Thymus (tissue), 11 donors: ENCODE results near the gene DCAKD. TPM values are rescaled to one million over a fixed set of nuclear protein-coding genes. Genes with fewer than 3 reads are reported as not detected.

ENCODE experiments used
- DNase-seq, 9 donors: peaks; one replicate each; pipeline ENCODE4 v3.0.0-alpha.2; 2013; ENCODE audit warnings: low spot score in 9 of 9, low read depth in 6 of 9, missing footprints in 1 of 9
- H3K27ac ChIP-seq, 2 donors: one replicate each; pipeline ENCODE4 v1.5.1; 2013; ENCODE audit warnings: control low read depth in 1 of 2, low read depth in 1 of 2, low read length in 1 of 2, mild to moderate bottlenecking in 1 of 2, moderate library complexity in 1 of 2
- H3K27me3 ChIP-seq, 2 donors: one replicate each; pipeline ENCODE4 v1.5.1; 2013; ENCODE audit warnings: low read length in 1 of 2; ENCODE audit not compliant: control insufficient read depth in 2 of 2, insufficient read depth in 1 of 2
- H3K36me3 ChIP-seq, 2 donors: one replicate each; pipeline ENCODE4 v1.5.1; 2013; ENCODE audit warnings: low read length in 1 of 2, mild to moderate bottlenecking in 1 of 2, moderate library complexity in 1 of 2; ENCODE audit not compliant: control insufficient read depth in 2 of 2, insufficient read depth in 2 of 2
- H3K4me1 ChIP-seq, 2 donors: one replicate each; pipeline ENCODE4 v1.5.1; 2013; ENCODE audit warnings: low read length in 2 of 2; ENCODE audit not compliant: control insufficient read depth in 2 of 2, insufficient read depth in 2 of 2
- H3K4me3 ChIP-seq, 2 donors: one replicate each; pipeline ENCODE4 v1.5.1; 2013; ENCODE audit warnings: low read length in 2 of 2, control low read depth in 1 of 2, mild to moderate bottlenecking in 1 of 2
- H3K9me3 ChIP-seq, 2 donors: one replicate each; pipeline ENCODE4 v1.5.1; 2013; ENCODE audit warnings: low read length in 1 of 2, mild to moderate bottlenecking in 1 of 2; ENCODE audit not compliant: control insufficient read depth in 2 of 2, insufficient read depth in 1 of 2
- WGBS: extraction: QIAGEN DNeasy Blood & Tissue Kit; methylation state at CpG from one replicate; pipeline ENCODE4 v1.1.7; 2013; 5-methylcytosine and 5-hydroxymethylcytosine counted together
- polyA plus RNA-seq: library from polyadenylated mRNA; stranded (reverse); fragments of 200-250 nt; gene quantifications from one replicate; pipeline ENCODE4 v1.2.3, GENCODE V29; 2013
- total RNA-seq: library from RNA; stranded (reverse); fragments of 120-200 nt; gene quantifications from one replicate; pipeline ENCODE4 v1.2.4, GENCODE V29; 2013
- donor health status: healthy.

The DCAKD gene
- total and polyA plus RNA-seq, 2 donors: 24.7 to 26.7 TPM

DNA sequence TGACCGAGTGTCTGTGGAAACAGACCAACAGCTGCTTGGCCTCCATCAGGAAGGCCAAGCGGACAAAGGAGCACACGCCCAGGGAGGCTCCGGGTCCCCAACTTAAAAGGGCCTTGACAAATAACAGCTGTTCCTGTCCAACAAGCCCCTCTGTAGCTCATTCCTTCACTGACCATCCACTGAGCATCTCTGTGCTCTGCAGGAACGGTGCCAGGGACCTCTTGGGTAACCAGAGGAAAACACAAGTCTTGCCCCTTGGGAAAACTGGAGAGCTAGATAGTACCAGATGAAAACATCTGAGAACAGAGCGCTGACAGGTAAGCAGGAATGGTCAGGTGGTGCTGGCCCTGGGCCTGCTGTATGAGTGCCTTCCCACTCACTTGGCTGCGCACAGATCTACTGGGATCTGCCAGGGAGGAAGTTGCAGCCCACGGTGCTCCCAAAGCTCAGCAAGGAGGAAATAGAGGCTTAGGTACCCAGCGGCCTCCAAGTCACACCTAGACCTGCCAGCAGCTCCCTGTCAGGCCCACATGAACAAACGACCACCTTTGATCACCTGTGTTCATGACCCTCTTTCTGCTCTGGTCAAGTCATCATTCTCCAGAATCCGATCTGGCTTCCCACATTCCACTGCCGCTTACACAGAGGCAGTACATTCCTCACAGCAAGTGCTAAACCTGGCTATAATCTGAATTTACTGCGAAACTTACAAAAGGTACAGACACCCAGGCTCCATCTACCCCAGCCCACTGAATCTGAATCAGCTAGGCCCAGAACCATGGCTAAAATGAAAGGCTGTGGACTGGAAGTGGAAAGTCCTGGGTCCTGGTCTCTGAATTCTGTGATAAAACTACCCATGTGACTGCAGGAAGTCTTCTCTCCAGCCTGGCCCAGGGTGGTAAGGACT is 12.5 kb downstream of the DCAKD start:
- Histone ChIP-seq H3K36me3 (peaks cover 23 to 27% of the 10 kb centered on the region in 2 donors), H3K4me1 (no peaks in the 10 kb centered on the region), H3K27ac (no peak overlapping the region), H3K27me3 (no peaks in the 10 kb centered on the region), H3K4me3 (no peak overlapping the region), H3K9me3 (no peaks in the 10 kb centered on the region)
- WGBS: 94% methylated on average over 13 of the region's 13 CpGs
- no peak for DNase-seq

DNA sequence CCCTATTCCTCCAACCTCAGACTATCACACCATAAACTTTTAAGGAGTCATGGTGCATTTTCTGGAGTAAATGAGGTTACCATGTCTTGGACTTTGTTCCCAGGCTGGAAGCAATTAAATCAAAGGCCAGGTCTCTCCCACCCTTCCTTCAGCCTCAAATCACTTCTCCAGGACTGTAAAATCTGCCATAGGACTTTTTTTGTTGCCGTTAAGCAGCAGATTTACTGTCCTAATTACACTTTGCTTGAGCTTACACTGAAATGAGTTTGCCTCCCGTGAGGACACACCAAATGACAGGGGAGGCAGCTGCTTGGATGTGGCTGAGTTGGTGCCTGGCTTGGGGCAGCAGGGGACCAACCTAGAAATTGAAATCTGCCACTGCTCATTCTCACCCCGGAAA is 14.7 kb downstream of the DCAKD start:
- no peak overlapping the region for H3K4me3 ChIP-seq
- H3K27me3 ChIP-seq: no peaks in the 10 kb centered on the region
- H3K4me1 ChIP-seq: no peaks in the 10 kb centered on the region
- no peak for DNase-seq
- H3K27ac ChIP-seq: no peak overlapping the region
- 94% methylated on average over 3 of the region's 3 CpGs for WGBS
- no peaks in the 10 kb centered on the region for H3K9me3 ChIP-seq
- peaks cover 38 to 40% of the 10 kb centered on the region in 2 donors for H3K36me3 ChIP-seq

DNA sequence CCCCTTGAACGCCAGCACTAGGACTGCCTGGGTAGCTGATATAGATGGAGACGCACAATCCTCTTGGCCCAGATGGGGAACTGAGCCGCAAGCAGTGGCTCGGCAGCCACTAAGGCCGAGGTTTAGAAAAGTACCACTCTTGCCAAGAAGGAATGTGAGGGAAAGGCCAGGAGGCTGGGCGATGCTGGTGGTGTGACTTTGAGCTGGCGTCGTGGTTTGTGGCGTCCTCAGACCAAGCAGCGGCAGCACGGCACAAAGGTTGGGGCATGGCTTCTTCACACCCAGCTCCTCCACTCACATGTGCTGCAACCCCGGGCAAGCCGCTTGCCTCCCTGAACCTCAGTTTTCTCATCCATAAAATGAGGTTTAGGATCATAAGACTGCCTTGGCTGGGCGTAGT is 15.6 kb downstream of the DCAKD start:
- H3K9me3 ChIP-seq: no peaks in the 10 kb centered on the region

DNA sequence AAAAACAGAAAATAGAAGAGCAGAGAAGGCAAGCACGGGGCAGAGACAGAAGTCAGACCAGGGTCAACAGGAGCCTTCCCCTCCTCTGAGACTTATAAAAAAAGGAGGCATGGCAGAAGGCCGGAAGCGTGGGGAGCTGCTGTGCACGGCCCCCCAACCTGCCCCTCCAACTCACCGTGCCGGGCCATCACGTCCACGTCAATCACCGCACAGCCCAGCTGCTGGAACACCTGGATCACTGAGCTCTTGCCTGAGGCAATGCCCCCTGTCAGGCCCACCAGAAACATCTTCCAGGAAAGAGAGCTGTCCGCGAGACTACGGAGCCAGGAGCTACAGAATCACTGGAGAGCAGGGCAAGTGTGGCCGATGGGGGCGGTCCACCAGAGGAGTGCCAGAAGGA is 16.8 kb downstream of the DCAKD start:
- H3K4me3 ChIP-seq: no peak overlapping the region
- whole genome bisulfite sequencing: 96% methylated on average over 14 of the region's 14 CpGs
- peaks cover 59 to 61% of the 10 kb centered on the region in 2 donors for H3K36me3 ChIP-seq
- H3K27me3 ChIP-seq: no peaks in the 10 kb centered on the region
- H3K9me3 ChIP-seq: no peaks in the 10 kb centered on the region
- no peaks in the 10 kb centered on the region for H3K4me1 ChIP-seq
- no peak for DNase-seq
- H3K27ac ChIP-seq: no peak overlapping the region

More for the DNA sequence above, 15.6 kb downstream of the DCAKD start:
- Histone ChIP-seq H3K27me3 (no peaks in the 10 kb centered on the region), H3K4me1 (no peaks in the 10 kb centered on the region), H3K4me3 (no peak overlapping the region), H3K27ac (no peak overlapping the region), H3K36me3 (peaks cover 47 to 49% of the 10 kb centered on the region in 2 donors)
- no peak for DNase-seq
- WGBS: 95% methylated on average over 14 of the region's 14 CpGs

DNA sequence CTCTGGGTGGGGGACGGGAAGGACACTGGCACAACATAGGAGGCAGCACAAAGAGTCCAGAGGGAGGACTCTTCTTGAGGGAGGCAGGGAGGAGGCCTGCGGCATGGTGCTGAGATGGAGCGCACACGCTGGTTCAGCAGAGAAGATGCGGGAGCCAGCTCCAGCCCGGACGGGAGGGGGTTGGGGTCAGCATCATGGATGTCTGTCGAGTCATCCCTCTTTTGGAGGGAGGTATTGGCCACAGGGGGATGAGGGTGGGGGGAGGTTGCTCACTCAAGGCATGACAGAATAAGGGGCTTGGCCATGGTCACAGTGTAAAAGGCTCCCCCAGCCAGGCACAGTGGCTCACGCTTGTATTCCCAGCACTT is 19.3 kb downstream of the DCAKD start:
- H3K4me3 ChIP-seq: no peak overlapping the region
- WGBS: 96% methylated on average over 9 of the region's 9 CpGs
- no peaks in the 10 kb centered on the region for H3K4me1 ChIP-seq
- peaks cover 62 to 72% of the 10 kb centered on the region in 2 donors for H3K36me3 ChIP-seq
- no peak for DNase-seq
- H3K27ac ChIP-seq: no peak overlapping the region
- no peaks in the 10 kb centered on the region for H3K9me3 ChIP-seq
- no peaks in the 10 kb centered on the region for H3K27me3 ChIP-seq

DNA sequence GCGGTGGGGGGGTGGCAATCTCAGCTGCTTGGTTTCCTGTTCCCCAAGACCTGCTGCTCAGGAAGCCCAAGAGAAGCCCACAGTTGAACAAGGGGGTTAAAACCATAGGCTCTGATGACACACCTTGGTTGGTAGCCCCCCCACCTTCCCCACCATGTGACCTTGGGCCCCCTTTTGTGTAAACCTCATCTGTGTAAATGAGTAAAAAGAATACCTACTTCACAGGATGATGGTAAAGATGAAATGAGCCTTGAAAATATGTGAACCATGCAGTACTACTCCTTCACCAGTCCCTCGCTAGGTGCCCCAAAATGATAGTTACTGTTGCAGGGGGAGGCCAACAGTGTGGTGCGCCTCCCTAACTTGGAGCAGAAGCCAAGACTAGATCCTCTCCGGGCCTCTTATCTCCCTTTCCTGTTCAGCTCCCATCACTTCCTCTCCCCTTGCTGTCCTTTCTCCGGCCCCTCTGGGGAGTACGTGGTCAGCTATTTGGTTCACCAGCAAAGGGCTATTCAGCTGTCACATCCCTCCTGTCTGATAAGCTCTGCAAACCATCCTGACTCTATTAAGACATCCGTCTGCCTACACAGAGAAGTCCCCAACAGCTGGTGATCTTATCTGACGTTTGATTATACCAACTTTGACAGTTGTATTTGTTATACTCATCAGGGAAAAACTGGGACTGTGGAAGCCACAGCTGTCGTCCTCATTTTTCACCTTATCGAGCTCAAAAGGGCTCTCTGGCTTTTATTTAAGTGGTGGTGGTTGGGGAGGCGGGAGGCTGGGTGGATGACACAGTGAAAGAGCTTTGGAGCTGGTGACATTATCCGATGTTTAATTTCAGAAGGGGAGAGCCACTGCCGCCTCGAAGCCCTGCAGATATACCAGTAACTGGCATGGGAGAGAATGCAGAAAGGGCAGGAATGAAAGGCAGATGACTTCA is 19.9 kb downstream of the DCAKD start:
- peaks cover 68 to 79% of the 10 kb centered on the region in 2 donors for H3K36me3 ChIP-seq
- H3K9me3 ChIP-seq: no peaks in the 10 kb centered on the region
- no peaks in the 10 kb centered on the region for H3K4me1 ChIP-seq
- H3K27me3 ChIP-seq: no peaks in the 10 kb centered on the region
- H3K4me3 ChIP-seq: no peak overlapping the region
- no peak for DNase-seq
- WGBS: 88% methylated on average over 14 of the region's 14 CpGs
- no peak overlapping the region for H3K27ac ChIP-seq

DNA sequence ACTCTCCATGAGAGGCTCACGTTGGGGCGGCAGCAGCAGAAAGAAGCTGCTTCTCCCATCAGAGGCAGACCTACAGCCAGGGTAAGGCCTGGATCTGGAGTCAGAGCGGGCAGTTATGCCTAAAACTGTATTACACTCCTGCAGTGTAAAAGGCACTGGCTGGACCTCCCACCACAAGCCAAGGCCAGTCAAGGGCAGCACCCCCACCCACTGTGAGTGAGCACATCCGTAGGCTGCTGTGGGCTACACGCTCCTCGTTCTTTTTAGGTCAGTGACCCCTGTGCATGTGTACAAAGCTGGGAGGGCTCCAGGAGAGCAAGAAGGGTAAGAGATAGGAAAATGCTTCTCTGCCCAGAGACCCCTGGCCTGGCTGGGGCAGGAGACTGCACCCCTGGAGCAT is 20.7 kb downstream of the DCAKD start:
- Histone ChIP-seq H3K27me3 (no peaks in the 10 kb centered on the region), H3K4me1 (no peaks in the 10 kb centered on the region), H3K36me3 (peaks cover 69 to 77% of the 10 kb centered on the region in 2 donors), H3K27ac (no peak overlapping the region), H3K4me3 (no peak overlapping the region), H3K9me3 (no peaks in the 10 kb centered on the region)
- no peak for DNase-seq
- WGBS: 95% methylated on average over 6 of the region's 6 CpGs

DNA sequence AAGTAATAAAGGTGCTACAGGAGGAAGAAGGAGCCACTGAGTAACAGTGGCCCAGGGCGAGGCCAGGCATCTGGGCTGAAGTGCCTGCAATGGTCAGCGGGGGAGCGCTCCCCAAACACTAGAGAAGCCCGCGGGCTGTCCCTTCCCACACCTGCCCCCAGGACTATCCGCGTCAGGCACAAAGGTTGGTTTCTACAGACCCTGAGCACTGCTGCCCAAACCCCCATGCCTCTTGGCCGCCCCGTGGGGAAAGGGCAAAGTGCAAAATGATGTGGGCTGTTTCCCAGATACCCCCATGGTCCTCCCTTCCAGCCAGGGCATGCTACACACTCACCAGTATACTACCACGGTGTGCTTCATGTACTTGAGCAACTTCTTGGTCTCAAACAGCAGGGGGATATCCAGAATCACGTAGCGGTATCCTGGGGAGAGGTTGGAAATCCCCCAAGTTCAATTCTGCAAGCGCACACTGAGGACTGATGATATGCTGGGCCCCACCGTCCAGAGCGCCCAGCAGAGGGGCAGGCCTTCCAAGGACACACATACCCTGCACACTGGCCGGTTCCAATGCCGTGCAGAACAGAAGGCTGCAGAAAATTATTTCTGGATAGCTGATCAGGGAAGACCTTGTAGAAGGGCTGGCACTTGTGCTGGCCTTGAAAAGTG is 21.5 kb downstream of the DCAKD start:
- no peaks in the 10 kb centered on the region for H3K9me3 ChIP-seq
- no peak overlapping the region for H3K4me3 ChIP-seq
- H3K27ac ChIP-seq: no peak overlapping the region
- 95% methylated on average over 17 of the region's 17 CpGs for WGBS
- H3K36me3 ChIP-seq: peaks cover 68 to 81% of the 10 kb centered on the region in 2 donors
- H3K4me1 ChIP-seq: no peaks in the 10 kb centered on the region
- DNase-seq: no peak
- H3K27me3 ChIP-seq: no peaks in the 10 kb centered on the region
